Peyer's patch (tissue), 4 donors: ENCODE measurements around the gene MED15. TPM values are rescaled to one million over a fixed set of nuclear protein-coding genes. Genes with fewer than 3 reads are reported as not detected.
A peak's percentile ranks its signal among the peaks of the same experiment; 100 is the strongest.

Experiments used
- DNase-seq, 3 donors: peaks; one replicate each; pipeline ENCODE4 v3.0.0-alpha.2; 2017 to 2019
- H3K27ac ChIP-seq, 4 donors: fragments of 200-600 bp; sonication (generic); one replicate each; pipeline ENCODE4 v1.5.1; 2016 to 2019
- H3K27me3 ChIP-seq, 2 donors: fragments of 200-600 bp; sonication (generic); one replicate each; pipeline ENCODE4 v1.5.1; 2019
- H3K36me3 ChIP-seq, 3 donors: fragments of 200-600 bp; sonication (generic); one replicate each; pipeline ENCODE4 v1.5.1; 2016 to 2019
- H3K4me1 ChIP-seq, 4 donors: fragments of 200-600 bp; sonication (generic); one replicate each; pipeline ENCODE4 v1.5.1; 2016 to 2019
- H3K4me3 ChIP-seq, 4 donors: fragments of 200-600 bp; sonication (generic); 1 replicate in 3 of 4; 2 replicates in 1 of 4; pipeline ENCODE4 v1.5.1; 2016 to 2019; ENCODE audit warnings: mild to moderate bottlenecking in 1 of 4
- H3K9me3 ChIP-seq, 4 donors: fragments of 200-600 bp; sonication (generic); one replicate each; pipeline ENCODE4 v1.5.1; 2016 to 2019; ENCODE audit warnings: mild to moderate bottlenecking in 1 of 4
- CTCF ChIP-seq, 6 experiments: fragments of 450-650 bp in 4 of 6; fragments of 200-600 bp in 2 of 6; sonication (generic) in 1 of 6; IDR thresholded peaks; one replicate each; pipeline ENCODE4 v1.5.1; 2017 to 2019; ENCODE audit warnings: antibody characterized with exemption in 6 of 6, mild to moderate bottlenecking in 3 of 6, moderate library complexity in 1 of 6
- POLR2A ChIP-seq, 2 donors: fragments of 450-650 bp; IDR thresholded peaks; one replicate each; pipeline ENCODE4 v1.5.1; 2017; ENCODE audit warnings: antibody characterized with exemption in 2 of 2, mild to moderate bottlenecking in 2 of 2, moderate library complexity in 2 of 2
- total RNA-seq, 4 donors: library from RNA; depleted of rRNA; stranded (reverse); fragments of >200 nt; gene quantifications; one replicate each; pipeline ENCODE4 v1.1.0, GENCODE V29; 2016

Gene MED15
- total RNA-seq, 4 donors from 2014 or later, result 115 to 215 (median 161) TPM

- Histone ChIP-seq H3K36me3 (peaks cover 0 to 96% (median 0%) of the 10 kb centered on the region in 3 donors), H3K27ac (no peak overlapping the region), H3K4me3 (no peak overlapping the region), H3K9me3 (no peaks in the 10 kb centered on the region), H3K27me3 (no peaks in the 10 kb centered on the region), H3K4me1 (peaks cover 0 to 28% (median 17%) of the 10 kb centered on the region in 4 donors)
- TF ChIP-seq CTCF (IDR thresholded peaks at IDR 0.05) (no peak), POLR2A (IDR thresholded peaks at IDR 0.05) (no peak)
- DNase-seq, result no peak
Observed at GRCh38 chr22:20573176-20573832, 65.9 kb downstream of the MED15 start.

GRCh38 chr22:20573833-20574615 lies 66.6 kb downstream of the MED15 start:
- Histone ChIP-seq H3K27ac (no peak overlapping the region), H3K36me3 (peaks cover 0 to 96% (median 0%) of the 10 kb centered on the region in 3 donors), H3K9me3 (no peaks in the 10 kb centered on the region), H3K27me3 (no peaks in the 10 kb centered on the region), H3K4me3 (no peak overlapping the region), H3K4me1 (peaks cover 0 to 21% (median 12%) of the 10 kb centered on the region in 4 donors)
- peak in 1 of 3 donors; percentile 46 for DNase-seq
- TF ChIP-seq POLR2A (IDR thresholded peaks at IDR 0.05) (no peak), CTCF (IDR thresholded peaks at IDR 0.05) (no peak)

GRCh38 chr22:20574920-20575353 lies 67.5 kb downstream of the MED15 start:
- TF ChIP-seq POLR2A (IDR thresholded peaks at IDR 0.05) (no peak), CTCF (IDR thresholded peaks at IDR 0.05) (no peak)
- Histone ChIP-seq H3K4me1 (peaks cover 0 to 21% (median 5%) of the 10 kb centered on the region in 4 donors), H3K27me3 (no peaks in the 10 kb centered on the region), H3K9me3 (no peaks in the 10 kb centered on the region), H3K4me3 (no peak overlapping the region), H3K27ac (no peak overlapping the region), H3K36me3 (peaks cover 0 to 96% (median 0%) of the 10 kb centered on the region in 3 donors)
- peak in 1 of 3 donors; percentile 49 for DNase-seq

- no peak for TF ChIP-seq CTCF (IDR thresholded peaks at IDR 0.05)
- no peak for TF ChIP-seq POLR2A (IDR thresholded peaks at IDR 0.05)
- no peak overlapping the region for H3K27ac ChIP-seq
- H3K9me3 ChIP-seq, result no peaks in the 10 kb centered on the region
- peaks cover 0 to 21% (median 3%) of the 10 kb centered on the region in 4 donors for H3K4me1 ChIP-seq
- H3K4me3 ChIP-seq, result no peak overlapping the region
- no peak for DNase-seq
- H3K36me3 ChIP-seq, result peaks cover 0 to 100% (median 0%) of the 10 kb centered on the region in 3 donors
- no peaks in the 10 kb centered on the region for H3K27me3 ChIP-seq
Observed at GRCh38 chr22:20575724-20576444, 68.5 kb downstream of the MED15 start.

GRCh38 chr22:20576445-20576816 lies 69.0 kb downstream of the MED15 start:
- TF ChIP-seq POLR2A (IDR thresholded peaks at IDR 0.05) (no peak), CTCF (IDR thresholded peaks at IDR 0.05) (no peak)
- no peaks in the 10 kb centered on the region for H3K9me3 ChIP-seq
- DNase-seq, result peak in 1 of 3 donors; percentile 24
- no peak overlapping the region for H3K4me3 ChIP-seq
- H3K27me3 ChIP-seq, result no peaks in the 10 kb centered on the region
- peaks cover 0 to 100% (median 0%) of the 10 kb centered on the region in 3 donors for H3K36me3 ChIP-seq
- H3K4me1 ChIP-seq, result peaks cover 0 to 21% (median 2%) of the 10 kb centered on the region in 4 donors
- no peak overlapping the region for H3K27ac ChIP-seq
